HEK293 (cell line): ENCODE data around the gene LHX4.

ENCODE experiments used
- CTCF ChIP-seq: fragments of 450-650 bp; formaldehyde crosslinking; IDR thresholded peaks from 2 replicates; pipeline ENCODE4 v1.5.1; 2016; ENCODE audit warnings: missing biosample characterization, missing genetic modification characterization
- KLF16 ChIP-seq: fragments of 450-650 bp; formaldehyde crosslinking; IDR thresholded peaks from 2 replicates; pipeline ENCODE4 v1.5.1; 2017; ENCODE audit warnings: missing biosample characterization, missing genetic modification characterization
- KLF9 ChIP-seq: fragments of 450-650 bp; formaldehyde crosslinking; IDR thresholded peaks from 2 replicates; pipeline ENCODE4 v1.5.1; 2016; ENCODE audit warnings: missing biosample characterization, missing genetic modification characterization, low read depth
- PRDM2 ChIP-seq: fragments of 450-650 bp; formaldehyde crosslinking; IDR thresholded peaks from 2 replicates; pipeline ENCODE4 v1.5.1; 2016; ENCODE audit warnings: missing biosample characterization, missing genetic modification characterization, borderline replicate concordance
- YY1 ChIP-seq: fragments of 450-650 bp; formaldehyde crosslinking; IDR thresholded peaks from 2 replicates; pipeline ENCODE4 v1.5.1; 2018; ENCODE audit warnings: missing biosample characterization, missing genetic modification characterization
- ZEB2 ChIP-seq: fragments of 450-650 bp; formaldehyde crosslinking; IDR thresholded peaks from 2 replicates; pipeline ENCODE4 v1.5.1; 2016; ENCODE audit warnings: missing biosample characterization, missing genetic modification characterization
- ZNF121 ChIP-seq: fragments of 450-650 bp; formaldehyde crosslinking; IDR thresholded peaks from 2 replicates; pipeline ENCODE4 v1.5.1; 2016; ENCODE audit warnings: missing biosample characterization, missing genetic modification characterization
- ZNF138 ChIP-seq: fragments of 450-650 bp; formaldehyde crosslinking; IDR thresholded peaks from 2 replicates; pipeline ENCODE4 v1.5.1; 2016; ENCODE audit warnings: missing biosample characterization, missing genetic modification characterization, borderline replicate concordance
- ZNF561 ChIP-seq: fragments of 450-650 bp; IDR thresholded peaks from 2 replicates; pipeline ENCODE4 v1.5.1; 2018; ENCODE audit warnings: missing biosample characterization, missing genetic modification characterization, borderline replicate concordance
- ZNF639 ChIP-seq: fragments of 450-650 bp; formaldehyde crosslinking; IDR thresholded peaks from 2 replicates; pipeline ENCODE4 v1.5.1; 2016; ENCODE audit warnings: missing biosample characterization, missing genetic modification characterization
- ZXDB ChIP-seq: fragments of 450-650 bp; formaldehyde crosslinking; IDR thresholded peaks from 2 replicates; pipeline ENCODE4 v1.5.1; 2016; ENCODE audit warnings: missing biosample characterization, missing genetic modification characterization
- TF ChIP-seq, protein P1 (sequence below): IDR thresholded peaks from 2 replicates; pipeline ENCODE4 v1.6.1; 2011; ENCODE audit warnings: mild to moderate bottlenecking, low read depth, low read length, borderline replicate concordance
- TF ChIP-seq, protein P2 (sequence below): fragments of 450-650 bp; formaldehyde crosslinking; IDR thresholded peaks from 2 replicates; pipeline ENCODE4 v1.5.1; 2016; ENCODE audit warnings: missing biosample characterization, missing genetic modification characterization, low read depth
- TF ChIP-seq, protein P3 (sequence below): fragments of 450-650 bp; formaldehyde crosslinking; conservative IDR thresholded peaks from 2 replicates; pipeline ENCODE4 v1.5.1; 2016; ENCODE audit warnings: low read depth, missing biosample characterization, missing genetic modification characterization

DNA sequence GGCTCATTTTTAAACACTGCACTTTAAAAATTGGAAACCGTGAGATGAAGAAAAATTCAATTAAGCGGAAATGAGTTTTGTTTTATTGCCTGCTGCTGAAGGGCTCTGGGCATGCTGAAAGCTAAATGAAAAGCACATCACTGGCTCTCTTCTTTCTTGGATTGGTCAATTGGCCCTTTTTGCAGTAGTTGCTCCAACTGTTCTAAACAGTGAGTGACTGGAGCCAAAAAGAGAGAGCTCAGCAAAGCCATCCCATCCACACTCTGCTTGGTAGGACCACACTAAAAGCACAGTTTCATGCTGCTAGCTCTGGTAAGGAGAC is 48.1 kb downstream of the LHX4 start:
- TF ChIP-seq CTCF (no peak), ZXDB (tag by site-specific recombination) (no peak), PRDM2 (tag by site-specific recombination) (no peak), ZNF121 (tag by site-specific recombination) (no peak), ZEB2 (tag by site-specific recombination) (no peak), YY1 (tag by site-specific recombination) (no peak), ZNF138 (tag by site-specific recombination) (no peak), ZNF639 (tag by site-specific recombination) (no peak), KLF9 (no peak), ZNF561 (tag by site-specific recombination) (no peak), KLF16 (tag by site-specific recombination) (no peak)
- TF ChIP-seq, protein P1, sequence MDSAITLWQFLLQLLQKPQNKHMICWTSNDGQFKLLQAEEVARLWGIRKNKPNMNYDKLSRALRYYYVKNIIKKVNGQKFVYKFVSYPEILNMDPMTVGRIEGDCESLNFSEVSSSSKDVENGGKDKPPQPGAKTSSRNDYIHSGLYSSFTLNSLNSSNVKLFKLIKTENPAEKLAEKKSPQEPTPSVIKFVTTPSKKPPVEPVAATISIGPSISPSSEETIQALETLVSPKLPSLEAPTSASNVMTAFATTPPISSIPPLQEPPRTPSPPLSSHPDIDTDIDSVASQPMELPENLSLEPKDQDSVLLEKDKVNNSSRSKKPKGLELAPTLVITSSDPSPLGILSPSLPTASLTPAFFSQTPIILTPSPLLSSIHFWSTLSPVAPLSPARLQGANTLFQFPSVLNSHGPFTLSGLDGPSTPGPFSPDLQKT: no peak
- TF ChIP-seq, protein P2, sequence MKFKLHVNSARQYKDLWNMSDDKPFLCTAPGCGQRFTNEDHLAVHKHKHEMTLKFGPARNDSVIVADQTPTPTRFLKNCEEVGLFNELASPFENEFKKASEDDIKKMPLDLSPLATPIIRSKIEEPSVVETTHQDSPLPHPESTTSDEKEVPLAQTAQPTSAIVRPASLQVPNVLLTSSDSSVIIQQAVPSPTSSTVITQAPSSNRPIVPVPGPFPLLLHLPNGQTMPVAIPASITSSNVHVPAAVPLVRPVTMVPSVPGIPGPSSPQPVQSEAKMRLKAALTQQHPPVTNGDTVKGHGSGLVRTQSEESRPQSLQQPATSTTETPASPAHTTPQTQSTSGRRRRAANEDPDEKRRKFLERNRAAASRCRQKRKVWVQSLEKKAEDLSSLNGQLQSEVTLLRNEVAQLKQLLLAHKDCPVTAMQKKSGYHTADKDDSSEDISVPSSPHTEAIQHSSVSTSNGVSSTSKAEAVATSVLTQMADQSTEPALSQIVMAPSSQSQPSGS (tag by site-specific recombination): no peak
- TF ChIP-seq, protein P3, sequence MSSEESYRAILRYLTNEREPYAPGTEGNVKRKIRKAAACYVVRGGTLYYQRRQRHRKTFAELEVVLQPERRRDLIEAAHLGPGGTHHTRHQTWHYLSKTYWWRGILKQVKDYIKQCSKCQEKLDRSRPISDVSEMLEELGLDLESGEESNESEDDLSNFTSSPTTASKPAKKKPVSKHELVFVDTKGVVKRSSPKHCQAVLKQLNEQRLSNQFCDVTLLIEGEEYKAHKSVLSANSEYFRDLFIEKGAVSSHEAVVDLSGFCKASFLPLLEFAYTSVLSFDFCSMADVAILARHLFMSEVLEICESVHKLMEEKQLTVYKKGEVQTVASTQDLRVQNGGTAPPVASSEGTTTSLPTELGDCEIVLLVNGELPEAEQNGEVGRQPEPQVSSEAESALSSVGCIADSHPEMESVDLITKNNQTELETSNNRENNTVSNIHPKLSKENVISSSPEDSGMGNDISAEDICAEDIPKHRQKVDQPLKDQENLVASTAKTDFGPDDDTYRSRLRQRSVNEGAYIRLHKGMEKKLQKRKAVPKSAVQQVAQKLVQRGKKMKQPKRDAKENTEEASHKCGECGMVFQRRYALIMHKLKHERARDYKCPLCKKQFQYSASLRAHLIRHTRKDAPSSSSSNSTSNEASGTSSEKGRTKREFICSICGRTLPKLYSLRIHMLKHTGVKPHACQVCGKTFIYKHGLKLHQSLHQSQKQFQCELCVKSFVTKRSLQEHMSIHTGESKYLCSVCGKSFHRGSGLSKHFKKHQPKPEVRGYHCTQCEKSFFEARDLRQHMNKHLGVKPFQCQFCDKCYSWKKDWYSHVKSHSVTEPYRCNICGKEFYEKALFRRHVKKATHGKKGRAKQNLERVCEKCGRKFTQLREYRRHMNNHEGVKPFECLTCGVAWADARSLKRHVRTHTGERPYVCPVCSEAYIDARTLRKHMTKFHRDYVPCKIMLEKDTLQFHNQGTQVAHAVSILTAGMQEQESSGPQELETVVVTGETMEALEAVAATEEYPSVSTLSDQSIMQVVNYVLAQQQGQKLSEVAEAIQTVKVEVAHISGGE: no peak
